ENCODE data around the gene ZDHHC22. TPM values are rescaled to one million over a fixed set of nuclear protein-coding genes. Genes with fewer than 3 reads are reported as not detected.

Gene ZDHHC22
- total and polyA plus RNA-seq, 8 donors, result 0.04 to 0.11 (median 0.09) TPM; not detected in 4

DNA sequence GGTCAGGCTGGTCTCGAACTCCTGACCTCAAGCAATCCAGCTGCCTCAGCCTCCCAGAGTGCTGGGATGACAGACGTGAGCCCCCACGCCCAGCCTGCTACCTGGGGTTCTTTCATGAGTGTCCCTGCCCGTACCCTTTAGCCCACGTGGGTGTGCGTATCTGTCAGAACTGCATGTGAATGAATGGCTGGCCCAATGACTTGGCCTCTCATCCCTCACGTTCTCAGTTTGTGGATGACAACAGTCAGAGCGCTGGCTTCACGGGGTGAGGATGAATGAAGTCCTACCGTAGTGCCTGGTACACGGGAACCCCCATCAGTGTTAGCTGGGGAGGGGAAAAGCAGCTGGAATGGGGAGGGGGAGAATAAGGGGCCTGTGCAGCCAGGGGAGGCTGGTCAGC lies 16.1 kb upstream of the ZDHHC22 start:
- H3K4me1 ChIP-seq, result no peaks in the 10 kb centered on the region
- no peak overlapping the region for H3K27ac ChIP-seq
- H3K9me3 ChIP-seq, result no peaks in the 10 kb centered on the region
- no peak overlapping the region for H3K4me3 ChIP-seq
- TF ChIP-seq, protein P1, sequence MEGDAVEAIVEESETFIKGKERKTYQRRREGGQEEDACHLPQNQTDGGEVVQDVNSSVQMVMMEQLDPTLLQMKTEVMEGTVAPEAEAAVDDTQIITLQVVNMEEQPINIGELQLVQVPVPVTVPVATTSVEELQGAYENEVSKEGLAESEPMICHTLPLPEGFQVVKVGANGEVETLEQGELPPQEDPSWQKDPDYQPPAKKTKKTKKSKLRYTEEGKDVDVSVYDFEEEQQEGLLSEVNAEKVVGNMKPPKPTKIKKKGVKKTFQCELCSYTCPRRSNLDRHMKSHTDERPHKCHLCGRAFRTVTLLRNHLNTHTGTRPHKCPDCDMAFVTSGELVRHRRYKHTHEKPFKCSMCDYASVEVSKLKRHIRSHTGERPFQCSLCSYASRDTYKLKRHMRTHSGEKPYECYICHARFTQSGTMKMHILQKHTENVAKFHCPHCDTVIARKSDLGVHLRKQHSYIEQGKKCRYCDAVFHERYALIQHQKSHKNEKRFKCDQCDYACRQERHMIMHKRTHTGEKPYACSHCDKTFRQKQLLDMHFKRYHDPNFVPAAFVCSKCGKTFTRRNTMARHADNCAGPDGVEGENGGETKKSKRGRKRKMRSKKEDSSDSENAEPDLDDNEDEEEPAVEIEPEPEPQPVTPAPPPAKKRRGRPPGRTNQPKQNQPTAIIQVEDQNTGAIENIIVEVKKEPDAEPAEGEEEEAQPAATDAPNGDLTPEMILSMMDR (IDR thresholded peaks at IDR 0.05), result no peak
- DNase-seq (no peak), ATAC-seq (no peak)
- intact Hi-C loops (cut with DNase I), result loop anchor here in 1 of 2 donors (10.0 kb wide), 1 partner anchor 157 kb away; no protein-coding TSS in a partner anchor
- H3K27me3 ChIP-seq, result peaks cover 7 to 80% of the 10 kb centered on the region in 2 donors
- no peaks in the 10 kb centered on the region for H3K36me3 ChIP-seq

DNA sequence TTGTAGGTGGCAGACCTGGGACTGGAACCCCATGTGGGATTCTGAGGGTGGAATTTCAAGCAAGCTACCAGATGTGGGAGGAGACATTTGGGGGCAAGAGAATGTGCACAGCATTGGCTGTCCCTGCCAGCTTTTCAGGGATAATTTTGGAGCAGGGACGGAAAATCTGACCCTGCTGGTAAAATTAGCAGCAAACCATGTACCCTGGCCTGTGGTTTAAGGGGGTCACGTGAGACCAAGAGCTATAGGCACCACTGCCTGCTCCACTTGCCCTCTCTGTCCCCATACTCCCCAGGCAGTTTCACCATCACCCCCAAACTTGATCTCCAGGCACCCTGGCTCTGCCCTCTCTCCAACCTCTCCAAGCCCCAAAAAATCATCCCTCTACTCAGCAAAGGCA lies 13.5 kb upstream of the ZDHHC22 start:
- intact Hi-C loops (cut with DNase I), result loop anchor here in 1 of 2 donors (10.0 kb wide), 1 partner anchor 160 kb away; no protein-coding TSS in a partner anchor
- peaks cover 7 to 95% of the 10 kb centered on the region in 2 donors for H3K27me3 ChIP-seq
- TF ChIP-seq, protein P1 (IDR thresholded peaks at IDR 0.05), result no peak
- H3K4me3 ChIP-seq, result no peak overlapping the region
- H3K9me3 ChIP-seq, result no peaks in the 10 kb centered on the region
- H3K27ac ChIP-seq, result no peak overlapping the region
- no peaks in the 10 kb centered on the region for H3K36me3 ChIP-seq
- ATAC-seq (no peak), DNase-seq (no peak)
- no peaks in the 10 kb centered on the region for H3K4me1 ChIP-seq

DNA sequence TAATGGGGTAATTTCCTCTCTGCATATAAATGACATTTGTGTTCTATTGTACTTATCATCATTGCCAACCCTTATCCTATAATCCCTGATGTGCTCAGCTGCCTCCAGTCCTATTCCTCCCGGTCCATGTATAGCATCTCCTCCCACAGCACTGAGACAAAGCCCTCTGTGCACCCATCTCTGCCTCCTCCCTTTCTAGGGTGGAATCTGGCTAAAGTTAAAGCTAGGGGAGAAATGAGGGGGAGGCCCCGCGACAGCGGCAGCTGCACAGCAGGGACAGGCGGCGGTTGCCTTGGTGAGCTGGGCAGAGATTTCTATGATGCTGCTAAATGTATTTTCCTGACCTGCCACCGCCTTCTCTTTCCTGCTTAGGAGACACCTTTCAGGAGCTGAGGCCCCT lies 12.8 kb upstream of the ZDHHC22 start:
- H3K4me3 ChIP-seq, result no peak overlapping the region
- no peaks in the 10 kb centered on the region for H3K36me3 ChIP-seq
- no peaks in the 10 kb centered on the region for H3K9me3 ChIP-seq
- peaks cover 7 to 89% of the 10 kb centered on the region in 2 donors for H3K27me3 ChIP-seq
- DNase-seq, result no peak
- TF ChIP-seq, protein P1 (IDR thresholded peaks at IDR 0.05), result no peak
- intact Hi-C loops (cut with DNase I), result loop anchor here in 1 of 2 donors (10.0 kb wide), 1 partner anchor 160 kb away; no protein-coding TSS in a partner anchor
- no peak for ATAC-seq
- H3K4me1 ChIP-seq, result no peaks in the 10 kb centered on the region
- H3K27ac ChIP-seq, result no peak overlapping the region

DNA sequence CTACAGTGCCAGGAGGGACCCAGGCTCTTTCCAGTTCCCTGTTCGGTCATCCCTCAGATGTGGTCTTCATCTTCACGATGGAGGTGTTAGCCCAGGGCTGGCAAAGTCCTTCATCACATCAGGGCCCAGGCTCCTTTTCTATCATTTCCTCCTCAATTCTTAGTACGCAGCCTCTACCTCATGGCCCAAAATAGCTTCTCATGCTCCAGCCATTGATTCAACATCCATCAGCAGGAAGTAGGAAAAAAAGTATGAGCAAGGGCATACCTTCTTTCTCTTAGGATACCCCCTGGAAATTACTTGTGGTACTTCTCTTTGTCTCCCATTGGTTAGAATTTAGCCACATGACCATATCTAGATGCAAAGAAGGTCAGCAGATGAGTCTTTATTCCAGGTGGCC lies 12.2 kb upstream of the ZDHHC22 start:
- no peak for ATAC-seq
- H3K27ac ChIP-seq, result no peak overlapping the region
- TF ChIP-seq, protein P1 (IDR thresholded peaks at IDR 0.05), result no peak
- DNase-seq, result no peak
- no peak overlapping the region for H3K4me3 ChIP-seq
- intact Hi-C loops (cut with DNase I), result loop anchor here in 1 of 2 donors (10.0 kb wide), 1 partner anchor 161 kb away; no protein-coding TSS in a partner anchor
- no peaks in the 10 kb centered on the region for H3K36me3 ChIP-seq
- H3K27me3 ChIP-seq, result peaks cover 7 to 83% of the 10 kb centered on the region in 2 donors
- H3K9me3 ChIP-seq, result no peaks in the 10 kb centered on the region
- H3K4me1 ChIP-seq, result no peaks in the 10 kb centered on the region

DNA sequence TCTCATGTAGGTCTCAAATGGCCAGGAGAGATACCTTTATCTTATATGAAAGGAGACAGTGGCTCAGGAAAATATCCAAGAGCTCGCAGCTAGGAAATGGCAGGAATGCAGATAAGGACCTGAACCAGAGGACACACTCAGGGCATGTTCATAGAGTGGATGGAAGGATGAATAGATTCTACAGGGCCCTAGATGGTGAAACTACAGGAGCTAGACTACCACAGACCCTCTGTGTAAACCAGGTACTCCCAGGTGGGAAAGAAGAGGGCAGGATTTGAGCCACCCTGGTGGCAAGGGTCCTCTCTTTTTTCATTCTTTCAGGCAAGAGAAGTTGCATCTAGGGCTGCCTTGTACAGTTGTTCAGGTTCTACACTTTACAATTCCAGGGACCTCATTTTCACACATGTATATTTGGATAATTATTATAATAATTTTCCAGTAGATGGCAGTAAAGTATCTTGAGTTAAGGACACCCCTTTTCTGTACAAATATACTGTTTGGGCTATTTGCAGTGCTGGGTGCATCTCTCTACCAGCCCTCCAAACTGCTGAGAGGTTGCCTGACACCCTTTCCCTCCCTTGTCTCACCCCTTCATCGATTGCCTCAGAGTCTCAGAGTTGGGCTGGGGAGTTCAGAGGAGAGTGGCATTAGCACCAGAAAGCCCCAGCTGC lies 10.5 kb upstream of the ZDHHC22 start:
- no peaks in the 10 kb centered on the region for H3K36me3 ChIP-seq
- no peaks in the 10 kb centered on the region for H3K9me3 ChIP-seq
- no peak overlapping the region for H3K4me3 ChIP-seq
- no peak overlapping the region for H3K27ac ChIP-seq
- H3K27me3 ChIP-seq, result peaks cover 7 to 73% of the 10 kb centered on the region in 2 donors
- intact Hi-C loops (cut with DNase I), result loop anchor here in 1 of 2 donors (10.0 kb wide), 1 partner anchor 163 kb away; no protein-coding TSS in a partner anchor
- TF ChIP-seq, protein P1 (IDR thresholded peaks at IDR 0.05), result no peak
- DNase-seq (no peak), ATAC-seq (peak; percentile 79)
- no peaks in the 10 kb centered on the region for H3K4me1 ChIP-seq

All from left lung (tissue), 10 donors.